Progenitor cell of endocrine pancreas (in vitro differentiated cells): Measurements from ENCODE around the gene POU6F2. TPM values are rescaled to one million over a fixed set of nuclear protein-coding genes. Genes with fewer than 3 reads are reported as not detected.

ENCODE experiments used
- DNase-seq: peaks from one replicate; pipeline ENCODE4 v3.0.0; 2021; ENCODE audit warnings: low spot score; ENCODE audit not compliant: unreplicated experiment
- H3K27ac Mint-ChIP-seq: 2 replicates; pipeline ENCODE4 v1.8.0; 2021; ENCODE audit warnings: mild to moderate bottlenecking, moderate library complexity, mixed read lengths
- H3K27me3 Mint-ChIP-seq: 2 replicates; pipeline ENCODE4 v1.8.0; 2021; ENCODE audit warnings: mixed read lengths
- H3K36me3 Mint-ChIP-seq: 2 replicates; pipeline ENCODE4 v1.8.0; 2022; ENCODE audit warnings: mixed read lengths; ENCODE audit not compliant: insufficient read depth
- H3K4me1 Mint-ChIP-seq: 2 replicates; pipeline ENCODE4 v1.8.0; 2021; ENCODE audit warnings: low read depth, mixed read lengths
- H3K4me3 Mint-ChIP-seq: 2 replicates; pipeline ENCODE4 v1.8.0; 2021; ENCODE audit warnings: low read depth, mild to moderate bottlenecking, moderate library complexity, mixed read lengths
- H3K9me3 Mint-ChIP-seq: 2 replicates; pipeline ENCODE4 v1.8.0; 2021; ENCODE audit warnings: low read depth, mixed read lengths
- total RNA-seq: library from RNA; stranded (reverse); gene quantifications from 2 replicates; pipeline ENCODE4 v1.2.1, GENCODE V29; 2021
- TF ChIP-seq, protein P1 (sequence below): fragments of 200-600 bp; sonication (generic); IDR thresholded peaks from one replicate; pipeline ENCODE4 v1.5.0; 2021; ENCODE audit warnings: antibody characterized with exemption, mild to moderate bottlenecking; ENCODE audit not compliant: unreplicated experiment

The POU6F2 gene
- total RNA-seq, 1 donor from 2014 or later, result 5.6 TPM

DNA sequence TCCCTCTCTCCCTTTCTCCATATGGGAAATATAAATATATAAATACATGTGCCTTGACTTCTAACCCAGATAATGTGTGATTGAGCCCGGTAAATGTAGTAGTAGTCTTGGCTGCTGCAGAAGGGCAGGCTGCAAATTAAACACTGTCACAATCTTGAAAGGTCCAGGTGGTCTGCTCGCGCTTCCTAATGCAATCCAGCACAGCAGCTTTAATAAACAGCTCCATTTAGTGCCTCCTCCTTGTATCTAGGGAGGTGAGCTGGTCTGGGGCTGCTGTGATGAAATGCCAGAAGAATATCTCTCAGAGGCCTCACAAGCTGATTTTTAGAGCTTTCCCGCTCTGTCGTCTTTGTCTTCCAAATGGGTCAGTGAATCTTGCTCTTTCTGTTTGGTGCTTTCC lies 782 bp downstream of the POU6F2 start:
- H3K4me3 Mint-ChIP-seq, result no peak overlapping the region
- no peak for DNase-seq
- no peaks in the 10 kb centered on the region for H3K36me3 Mint-ChIP-seq
- H3K27me3 Mint-ChIP-seq, result peaks cover 29% of the 10 kb centered on the region
- H3K27ac Mint-ChIP-seq, result peak overlapping the region; percentile 18
- H3K4me1 Mint-ChIP-seq, result peaks cover 19% of the 10 kb centered on the region
- TF ChIP-seq, protein P1, sequence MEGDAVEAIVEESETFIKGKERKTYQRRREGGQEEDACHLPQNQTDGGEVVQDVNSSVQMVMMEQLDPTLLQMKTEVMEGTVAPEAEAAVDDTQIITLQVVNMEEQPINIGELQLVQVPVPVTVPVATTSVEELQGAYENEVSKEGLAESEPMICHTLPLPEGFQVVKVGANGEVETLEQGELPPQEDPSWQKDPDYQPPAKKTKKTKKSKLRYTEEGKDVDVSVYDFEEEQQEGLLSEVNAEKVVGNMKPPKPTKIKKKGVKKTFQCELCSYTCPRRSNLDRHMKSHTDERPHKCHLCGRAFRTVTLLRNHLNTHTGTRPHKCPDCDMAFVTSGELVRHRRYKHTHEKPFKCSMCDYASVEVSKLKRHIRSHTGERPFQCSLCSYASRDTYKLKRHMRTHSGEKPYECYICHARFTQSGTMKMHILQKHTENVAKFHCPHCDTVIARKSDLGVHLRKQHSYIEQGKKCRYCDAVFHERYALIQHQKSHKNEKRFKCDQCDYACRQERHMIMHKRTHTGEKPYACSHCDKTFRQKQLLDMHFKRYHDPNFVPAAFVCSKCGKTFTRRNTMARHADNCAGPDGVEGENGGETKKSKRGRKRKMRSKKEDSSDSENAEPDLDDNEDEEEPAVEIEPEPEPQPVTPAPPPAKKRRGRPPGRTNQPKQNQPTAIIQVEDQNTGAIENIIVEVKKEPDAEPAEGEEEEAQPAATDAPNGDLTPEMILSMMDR, result no peak
- H3K9me3 Mint-ChIP-seq, result no peaks in the 10 kb centered on the region

GRCh38 chr7:38992203-38992602 lies 14.5 kb downstream of the POU6F2 start:
- Mint-ChIP-seq H3K4me3 (no peak overlapping the region), H3K9me3 (no peaks in the 10 kb centered on the region), H3K36me3 (no peaks in the 10 kb centered on the region), H3K4me1 (peaks cover 3% of the 10 kb centered on the region), H3K27ac (no peak overlapping the region), H3K27me3 (peaks cover 7% of the 10 kb centered on the region)
- TF ChIP-seq, protein P1, result no peak
- no peak for DNase-seq

- Mint-ChIP-seq H3K36me3 (peaks cover 2% of the 10 kb centered on the region), H3K27ac (no peak overlapping the region), H3K4me3 (no peak overlapping the region), H3K27me3 (no peaks in the 10 kb centered on the region), H3K4me1 (peaks cover 15% of the 10 kb centered on the region), H3K9me3 (no peaks in the 10 kb centered on the region)
- DNase-seq, result no peak
- TF ChIP-seq, protein P1, result no peak
Observed at GRCh38 chr7:39001595-39001994, 23.9 kb downstream of the POU6F2 start.

DNA sequence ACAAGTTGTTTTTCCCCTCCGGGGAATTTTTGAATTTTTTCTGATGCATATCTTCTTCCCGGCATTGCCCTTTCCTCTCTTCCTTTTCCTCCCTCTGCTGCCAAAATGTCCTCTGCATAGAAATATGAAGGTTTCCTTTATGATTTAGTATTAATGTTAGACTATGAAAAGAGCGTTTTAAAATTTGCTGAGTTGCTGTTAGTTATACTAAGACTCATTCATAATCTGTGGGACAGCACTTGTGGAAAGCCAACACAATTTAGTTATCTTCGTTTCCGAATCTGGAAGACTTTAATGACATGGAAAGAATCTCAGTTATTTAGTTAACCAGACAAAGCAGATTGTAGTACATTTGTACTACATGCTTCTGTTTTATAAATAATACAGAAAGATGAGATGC lies 25.0 kb downstream of the POU6F2 start:
- TF ChIP-seq, protein P1, result no peak
- Mint-ChIP-seq H3K4me1 (peaks cover 11% of the 10 kb centered on the region), H3K27ac (no peak overlapping the region), H3K4me3 (no peak overlapping the region), H3K27me3 (no peaks in the 10 kb centered on the region), H3K36me3 (peaks cover 2% of the 10 kb centered on the region), H3K9me3 (no peaks in the 10 kb centered on the region)
- DNase-seq, result no peak

- Mint-ChIP-seq H3K27ac (peak overlapping the region; percentile 71), H3K27me3 (no peaks in the 10 kb centered on the region), H3K9me3 (no peaks in the 10 kb centered on the region), H3K4me1 (peaks cover 11% of the 10 kb centered on the region), H3K36me3 (peaks cover 2% of the 10 kb centered on the region), H3K4me3 (peak overlapping the region; percentile 31)
- TF ChIP-seq, protein P1, result no peak
- no peak for DNase-seq
Observed at GRCh38 chr7:39005036-39005435, 27.3 kb downstream of the POU6F2 start.
